Fibroblast of peridontal ligament (primary cell): ENCODE measurements around the gene ATXN1.
"Not testable (repeated sequence)": the region's sequence is repeated elsewhere in the genome, so short reads cannot be mapped to it uniquely, and the experiment has no call there.

ENCODE experiments used
- DNase-seq: peaks from one replicate; pipeline ENCODE4 v3.0.0-alpha.2; 2010; ENCODE audit errors: extremely low read depth

The ATXN1 gene

DNA sequence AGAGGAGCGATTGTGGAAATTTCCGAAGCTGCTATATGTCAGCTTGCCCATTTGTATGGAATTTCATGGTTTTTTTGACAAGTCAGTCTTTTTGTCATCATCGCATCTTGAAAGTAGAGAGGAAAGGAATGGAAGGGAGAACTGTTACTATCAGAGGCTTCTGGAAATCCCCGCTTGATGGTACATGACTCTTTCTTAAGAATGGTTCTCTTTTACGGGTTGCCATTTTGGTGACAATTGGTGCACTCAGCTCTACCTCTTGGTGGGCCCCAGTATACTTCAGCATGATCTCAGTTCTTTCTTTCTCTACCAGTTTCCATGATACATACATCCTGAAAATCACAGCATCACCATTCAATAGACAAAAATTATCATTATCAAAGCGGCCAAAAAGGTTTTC is 146.0 kb downstream of the ATXN1 start:
- DNase-seq, result not testable (repeated sequence)

DNA sequence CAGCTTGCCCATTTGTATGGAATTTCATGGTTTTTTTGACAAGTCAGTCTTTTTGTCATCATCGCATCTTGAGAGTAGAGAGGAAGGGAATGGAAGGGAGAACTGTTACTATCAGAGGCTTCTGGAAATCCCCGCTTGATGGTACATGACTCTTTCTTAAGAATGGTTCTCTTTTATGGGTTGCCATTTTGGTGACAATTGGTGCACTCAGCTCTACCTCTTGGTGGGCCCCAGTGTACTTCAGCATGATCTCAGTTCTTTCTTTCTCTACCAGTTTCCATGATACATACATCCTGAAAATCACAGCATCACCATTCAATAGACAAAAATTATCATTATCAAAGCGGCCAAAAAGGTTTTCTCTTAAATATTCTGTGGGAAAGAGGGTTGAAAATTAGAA is 147.1 kb downstream of the ATXN1 start:
- DNase-seq, result not testable (repeated sequence)

DNA sequence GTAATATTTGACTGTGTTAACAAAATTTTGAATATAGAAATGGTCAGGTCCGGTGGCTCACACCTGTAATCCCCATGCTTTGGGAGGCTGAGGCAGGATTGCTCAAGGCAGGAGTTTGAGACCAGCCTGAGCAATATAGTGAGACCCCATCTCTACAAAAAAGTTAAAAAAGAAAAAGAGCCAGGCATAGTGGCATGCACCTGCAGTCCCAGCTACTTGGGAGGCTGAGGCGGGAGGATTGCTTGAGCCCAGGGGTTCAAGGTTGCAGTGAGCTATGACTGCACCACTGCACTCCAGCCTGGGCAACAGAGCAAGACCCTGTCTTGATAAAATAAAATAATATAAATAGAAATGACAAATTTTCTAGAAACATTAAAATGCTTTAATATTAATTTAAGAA is 147.8 kb downstream of the ATXN1 start:
- DNase-seq, result not testable (repeated sequence)

DNA sequence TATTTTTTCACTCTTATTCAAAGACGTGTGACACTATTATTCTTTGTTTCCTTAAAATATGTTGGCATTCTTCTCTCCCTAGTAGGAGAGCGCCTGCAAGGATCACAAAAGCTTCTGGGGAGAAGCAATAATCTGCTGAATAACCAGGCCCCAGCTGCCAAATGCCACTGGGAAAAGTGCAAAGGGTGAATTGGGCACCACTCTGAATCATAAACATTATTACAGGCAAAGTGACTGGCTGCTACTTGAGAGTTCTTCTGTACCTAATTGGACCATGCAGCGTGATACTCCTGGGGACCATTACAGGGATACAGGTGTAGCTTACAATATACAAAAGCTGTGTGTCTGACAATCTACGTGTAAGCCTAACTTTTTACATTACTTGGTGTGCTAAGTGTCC is 152.8 kb downstream of the ATXN1 start:
- DNase-seq, result no peak

DNA sequence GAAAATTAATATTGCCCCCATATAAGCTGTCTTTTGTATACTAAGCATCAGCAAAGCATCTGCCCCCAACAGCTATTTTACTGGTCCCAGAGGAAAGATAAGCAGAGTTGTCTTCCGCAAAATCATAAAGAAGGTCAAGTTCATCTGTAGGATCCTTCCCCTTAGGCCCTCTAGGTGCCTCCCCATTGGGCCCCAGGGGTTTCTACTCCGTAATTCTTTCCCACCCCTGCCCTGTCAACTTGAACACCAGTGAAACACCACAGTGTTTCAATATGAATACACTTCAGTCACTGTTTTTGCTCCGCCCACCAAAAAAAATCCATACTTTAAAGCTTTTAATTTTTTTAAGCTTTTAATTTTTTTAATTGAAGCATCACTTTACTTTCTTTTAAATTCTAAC is 159.2 kb downstream of the ATXN1 start:
- no peak for DNase-seq

DNA sequence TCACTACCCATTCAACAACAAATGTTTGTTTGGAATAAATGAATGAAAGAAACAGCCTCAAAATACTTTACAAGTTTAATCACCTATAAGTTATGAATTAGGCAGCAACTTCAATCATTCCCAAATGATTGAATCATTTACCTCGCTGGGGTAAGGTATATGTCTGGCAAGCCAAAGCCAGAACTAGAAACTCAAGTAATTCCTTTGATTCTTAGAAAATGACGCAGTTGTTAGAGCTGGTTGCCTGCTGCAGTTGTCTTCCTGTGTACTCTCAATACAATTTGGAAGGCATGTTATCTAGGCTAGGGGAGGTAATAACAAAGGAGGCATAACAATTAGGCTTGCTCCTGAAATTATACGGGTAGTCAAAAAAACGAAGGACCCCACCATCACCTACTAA is 160.6 kb downstream of the ATXN1 start:
- DNase-seq, result no peak

DNA sequence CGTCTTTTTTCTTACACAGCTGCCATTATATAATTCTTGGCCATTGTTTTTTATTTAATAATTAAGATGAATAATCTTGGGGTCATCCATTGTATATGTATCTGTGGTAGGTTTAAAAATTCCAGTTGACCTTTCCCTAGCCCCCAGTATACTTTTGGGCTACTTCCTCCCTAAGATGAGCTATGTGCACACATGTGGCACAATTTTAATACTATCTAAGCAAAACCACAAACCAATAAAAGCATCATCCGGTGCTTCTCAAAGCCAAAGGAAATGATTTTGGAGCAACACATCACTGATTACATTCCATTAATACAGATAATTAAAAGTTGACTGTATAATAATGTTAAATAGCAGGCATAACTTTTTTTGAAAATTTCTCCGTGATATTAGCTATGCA is 161.2 kb downstream of the ATXN1 start:
- DNase-seq, result no peak

DNA sequence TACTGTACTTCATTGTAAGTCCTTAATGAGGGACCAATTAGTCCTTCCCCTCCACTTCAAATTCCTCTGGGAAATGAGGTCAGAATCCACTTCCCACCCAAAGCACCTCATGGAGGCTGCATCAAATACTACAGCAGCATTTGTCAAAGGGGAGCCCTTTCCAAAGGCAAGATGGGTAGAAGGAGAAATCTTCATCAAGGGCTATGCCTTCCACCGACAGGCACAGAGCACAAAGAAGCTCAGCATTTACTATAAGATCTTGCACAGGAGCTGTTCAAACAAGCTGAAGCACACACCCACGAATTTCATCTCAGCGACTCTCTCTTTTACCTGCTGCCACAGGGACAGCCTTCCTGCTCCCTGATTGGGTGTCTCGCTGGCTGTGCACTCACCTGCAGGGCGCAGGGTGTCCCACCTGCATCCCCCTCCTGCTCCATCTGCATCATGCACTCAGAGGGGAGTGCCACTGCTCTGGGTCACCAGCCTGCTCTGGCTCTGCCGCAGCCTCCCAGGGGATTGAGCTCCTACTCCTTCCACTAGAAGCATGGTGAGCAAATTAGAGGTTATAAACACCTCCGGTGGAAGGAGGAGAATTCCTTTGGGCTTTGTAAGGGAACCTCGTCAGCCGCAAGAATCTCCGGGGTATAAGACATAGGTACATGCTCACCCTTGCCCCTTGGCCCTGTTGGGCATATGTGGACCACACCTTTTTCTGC is 164.5 kb downstream of the ATXN1 start:
- DNase-seq, result no peak

DNA sequence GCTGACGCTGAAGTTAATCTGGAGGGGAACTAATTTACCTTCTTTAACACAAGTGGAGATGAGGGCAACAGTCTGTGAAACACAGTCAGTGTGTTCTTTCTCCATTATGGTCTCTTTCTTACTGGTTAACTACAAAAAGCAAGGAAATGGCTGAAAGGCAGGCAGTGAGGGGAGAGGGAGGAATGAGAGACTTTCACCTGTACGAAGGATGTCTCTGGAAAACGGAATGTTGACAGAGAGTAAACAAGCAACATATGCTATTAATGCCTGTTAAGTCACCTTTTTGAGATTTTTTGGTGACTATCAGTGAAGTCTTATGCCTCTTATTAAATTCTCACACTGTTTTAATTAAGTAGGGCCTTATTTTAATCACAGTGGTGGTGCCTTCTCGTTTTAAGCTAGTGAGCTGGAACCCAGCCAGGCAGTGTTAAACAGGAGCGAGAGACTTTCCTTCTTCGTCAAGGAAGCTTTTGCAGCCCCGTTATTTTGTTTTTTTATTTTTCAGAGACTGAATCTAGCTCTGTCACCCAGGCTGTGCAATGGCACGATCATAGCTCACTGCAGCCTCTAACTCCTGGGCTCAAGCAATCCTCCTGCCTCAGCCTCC is 165.6 kb downstream of the ATXN1 start:
- DNase-seq, result no peak

DNA sequence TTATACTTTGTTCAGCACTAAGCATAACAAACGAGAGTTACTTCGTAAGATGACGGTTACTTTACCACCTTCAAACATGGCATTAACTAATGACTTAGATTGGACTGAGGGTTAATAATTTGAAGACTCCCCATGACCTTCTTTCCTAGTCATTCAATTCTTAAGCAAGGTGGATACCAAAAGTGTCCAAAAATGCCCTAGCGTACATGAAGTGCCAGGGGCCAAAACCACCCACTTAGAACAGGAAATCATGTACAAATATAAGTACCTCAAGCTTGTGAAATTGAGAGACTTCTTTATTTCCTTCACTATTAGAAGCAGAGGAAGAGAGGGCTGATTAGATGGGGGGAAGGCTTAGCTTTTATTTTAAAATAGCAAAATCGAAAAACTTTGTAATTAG is 166.4 kb downstream of the ATXN1 start:
- no peak for DNase-seq

DNA sequence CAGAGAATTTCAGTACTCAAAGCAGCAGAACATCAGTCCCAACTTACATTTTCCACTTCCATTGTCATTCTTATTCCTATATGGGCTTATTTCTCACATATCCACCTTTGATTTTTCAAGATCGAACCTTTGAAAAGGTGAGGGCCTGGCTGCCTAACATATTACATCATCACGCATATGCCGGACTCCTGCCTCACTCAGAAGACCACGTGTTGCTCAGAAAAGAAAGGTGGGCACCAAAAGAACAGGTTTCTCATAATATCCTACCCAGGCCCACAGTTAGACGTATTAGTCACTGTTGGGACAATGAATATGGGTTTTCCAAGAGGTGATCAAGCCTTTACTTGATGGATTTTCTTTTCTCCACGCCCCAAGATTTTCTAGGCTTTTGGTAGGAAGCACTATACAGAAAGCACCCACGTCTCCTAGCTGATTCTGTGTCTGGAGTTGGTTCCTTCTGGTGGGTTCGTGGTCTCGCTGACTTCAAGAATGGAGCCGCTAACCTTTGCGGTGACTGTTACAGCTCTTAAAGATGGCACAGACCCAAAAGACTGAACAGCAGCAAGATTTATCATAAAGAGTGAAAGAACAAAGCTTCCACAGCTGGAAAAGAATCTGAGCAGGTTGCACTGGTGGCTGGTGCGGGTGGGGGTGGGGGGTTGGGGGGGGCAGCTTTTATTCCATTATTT is 168.9 kb downstream of the ATXN1 start:
- DNase-seq, result no peak

DNA sequence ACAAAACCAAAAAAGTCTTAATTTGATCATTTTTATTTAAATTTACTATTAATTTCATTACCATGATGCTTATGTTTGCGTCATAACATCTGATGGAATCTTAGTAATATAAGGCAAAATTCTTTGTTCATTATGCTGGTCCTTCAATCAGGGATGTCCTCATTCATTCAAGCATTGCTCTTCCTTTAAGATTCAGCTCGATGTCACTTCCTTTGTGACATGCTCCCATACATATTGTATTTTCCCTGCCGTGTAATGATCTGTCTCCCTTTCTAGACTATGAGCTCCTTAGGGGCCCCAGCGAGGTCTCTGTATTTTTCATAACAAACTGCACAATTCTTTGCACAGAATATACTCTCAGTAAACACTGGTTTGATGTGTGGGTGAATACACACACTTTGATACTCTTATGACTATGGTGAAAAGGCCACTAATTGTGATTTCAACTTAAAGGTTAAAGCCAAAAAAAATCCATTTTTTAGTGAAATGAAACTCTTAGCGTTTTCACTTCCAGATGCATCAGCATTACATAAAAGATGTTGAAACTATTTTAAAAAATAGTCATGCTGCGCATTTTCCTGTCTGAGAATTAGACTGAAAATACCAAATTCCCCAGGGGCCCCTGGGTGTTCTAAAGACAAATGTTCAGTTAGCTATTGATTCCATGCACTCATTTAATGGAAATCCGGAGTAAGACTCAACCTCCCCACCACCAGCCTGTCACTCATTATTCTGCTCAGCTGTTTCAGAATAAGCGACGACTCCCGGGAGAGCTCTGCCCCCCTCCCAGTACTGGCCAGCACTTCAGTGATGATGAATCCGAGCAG is 169.7 kb downstream of the ATXN1 start:
- peak; percentile 38 for DNase-seq

DNA sequence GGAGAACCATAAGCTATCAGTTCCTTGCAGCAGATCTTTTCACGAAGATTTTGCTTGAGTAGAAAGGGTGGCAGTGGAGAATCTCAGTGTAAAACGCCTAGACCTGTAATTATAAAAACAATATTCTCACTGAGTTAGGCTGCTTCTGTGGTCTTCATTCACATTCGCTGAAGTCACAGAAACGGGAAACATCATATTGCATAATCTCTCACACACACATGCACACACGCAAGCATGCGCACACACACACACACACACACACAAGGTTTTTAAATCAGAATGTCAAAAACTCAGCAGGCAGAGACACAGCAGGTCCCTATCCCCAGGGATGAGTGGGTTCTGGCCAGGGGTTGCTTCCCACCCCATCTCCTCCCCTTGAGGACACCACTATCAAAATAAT is 175.5 kb downstream of the ATXN1 start:
- peak; percentile 79 for DNase-seq

DNA sequence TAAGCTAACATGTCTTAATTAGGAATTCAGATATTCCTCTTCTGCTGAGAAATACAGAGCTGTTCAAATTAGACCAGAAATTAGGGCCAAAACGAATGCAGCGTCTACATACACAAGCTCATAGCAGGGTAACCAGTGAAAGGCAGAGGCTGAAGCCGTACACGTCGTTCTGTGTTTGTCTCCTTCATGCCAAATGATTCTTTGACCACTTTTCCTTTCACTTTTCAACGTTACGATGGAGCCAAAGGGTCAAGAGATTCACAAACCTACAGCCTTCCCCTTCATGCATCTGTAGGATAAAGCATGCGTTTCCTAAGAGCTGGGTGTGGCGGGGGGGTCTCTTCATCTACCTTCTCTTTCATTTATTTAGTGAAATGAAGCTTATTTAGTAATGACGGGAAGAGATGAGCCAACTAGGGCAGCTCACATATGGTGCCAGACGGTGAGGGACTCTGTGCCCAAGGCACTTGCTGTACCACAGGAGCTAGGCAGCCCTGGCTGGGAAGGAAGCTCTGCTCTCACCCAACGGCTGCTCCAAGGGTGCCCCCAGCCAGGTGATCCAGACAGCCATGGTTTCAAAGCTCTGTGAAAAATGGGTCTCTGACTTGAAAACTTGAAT is 178.0 kb downstream of the ATXN1 start:
- DNase-seq, result peak; percentile 64

DNA sequence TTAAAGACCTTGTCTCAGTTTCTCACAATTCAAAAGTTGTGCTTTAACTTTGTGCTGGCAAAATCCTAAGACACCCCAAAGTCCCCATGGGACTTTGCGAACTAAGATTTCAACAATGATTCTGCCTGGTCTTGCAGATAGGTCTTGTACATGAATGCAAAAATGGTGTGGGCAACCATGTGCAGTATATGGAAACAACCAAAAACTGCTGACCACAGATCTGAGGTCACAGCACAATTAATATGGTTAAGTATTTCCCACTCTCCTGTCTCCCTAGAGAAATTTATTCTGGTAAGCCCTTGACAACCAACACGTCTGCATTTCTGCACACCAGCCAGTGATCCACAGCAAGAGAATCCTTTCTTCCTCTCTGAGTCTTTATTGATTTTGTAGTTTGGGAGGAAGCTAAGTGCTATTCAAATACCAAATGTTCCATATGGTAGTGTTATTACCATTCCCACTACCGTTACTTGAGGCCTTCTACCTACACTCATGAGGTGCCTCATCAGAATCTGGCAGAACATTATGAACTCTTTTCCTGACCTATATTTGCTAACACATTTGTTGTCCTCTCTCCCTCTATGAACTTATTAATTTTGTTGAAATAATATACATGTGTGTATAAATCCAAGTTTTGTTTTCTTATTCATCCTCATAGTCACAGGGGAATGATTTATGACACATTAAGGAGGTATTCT is 178.7 kb downstream of the ATXN1 start:
- peak; percentile 22 for DNase-seq

DNA sequence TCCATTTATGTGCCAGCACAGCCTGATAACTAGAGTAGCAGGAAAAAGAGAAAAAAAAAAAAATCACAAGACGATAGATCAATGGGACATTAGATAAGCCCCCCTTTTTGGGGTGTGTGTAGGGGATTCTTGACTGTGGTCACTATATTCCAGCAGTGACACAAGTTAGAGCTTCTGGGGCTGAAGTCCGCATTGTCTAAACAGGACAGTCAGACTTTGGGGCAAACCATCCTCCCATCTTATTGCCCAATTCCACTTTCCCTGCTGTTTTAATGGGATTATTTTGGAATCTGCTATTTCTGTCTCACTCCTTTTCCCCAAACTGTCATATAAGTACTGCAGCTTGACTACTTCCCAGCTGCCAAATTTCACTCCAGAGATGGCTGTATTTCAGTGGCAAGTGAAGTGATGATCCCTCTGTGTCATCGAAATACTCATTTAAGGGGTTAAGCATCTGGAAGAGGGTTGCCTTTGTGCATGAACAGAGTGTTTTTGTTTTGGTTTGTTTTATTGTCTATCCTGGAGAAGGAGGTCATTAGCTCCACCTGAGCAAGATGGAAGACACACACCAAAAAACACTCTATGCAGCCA is 182.5 kb downstream of the ATXN1 start:
- DNase-seq, result no peak

DNA sequence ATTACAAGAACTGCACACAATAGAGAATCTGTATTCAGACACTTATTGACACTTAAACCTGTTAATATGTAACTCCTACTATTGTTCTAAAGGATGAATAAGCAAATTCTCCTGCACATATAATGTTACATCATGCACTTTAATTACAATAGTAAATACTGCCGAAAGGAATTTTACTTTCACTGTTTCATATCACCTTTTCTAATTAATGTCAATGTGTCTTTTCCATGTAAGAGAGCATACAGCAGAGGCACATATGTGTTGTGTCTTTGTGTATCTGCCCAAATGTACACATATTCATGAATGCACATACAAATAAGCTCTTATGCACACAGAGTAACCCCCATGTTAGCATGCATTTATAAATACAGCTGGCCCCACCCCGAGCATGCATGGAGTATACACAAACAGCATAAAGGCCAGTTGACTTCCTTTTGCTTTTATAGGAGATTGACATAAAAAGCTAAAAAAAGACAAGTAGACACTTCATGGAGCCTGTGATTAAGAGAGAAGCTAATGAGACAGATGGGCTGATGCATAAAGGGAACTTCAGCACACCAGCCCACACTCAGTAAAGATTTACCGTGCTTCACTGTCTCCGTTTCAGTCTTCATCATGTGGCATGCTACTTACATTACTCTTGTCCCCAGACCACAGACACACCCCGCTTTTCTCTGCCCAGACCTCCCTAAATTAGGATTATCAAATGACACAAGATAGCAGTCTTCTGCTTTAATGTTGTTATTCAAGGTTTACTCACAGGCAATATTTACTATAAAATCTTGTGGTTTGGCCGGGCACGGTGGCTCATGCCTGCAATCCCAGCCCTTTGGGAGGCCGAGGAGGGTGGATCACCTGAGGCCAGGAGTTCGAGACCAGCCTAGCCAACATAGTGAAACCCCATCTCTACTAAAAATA is 184.6 kb downstream of the ATXN1 start:
- peak; percentile 29 for DNase-seq

DNA sequence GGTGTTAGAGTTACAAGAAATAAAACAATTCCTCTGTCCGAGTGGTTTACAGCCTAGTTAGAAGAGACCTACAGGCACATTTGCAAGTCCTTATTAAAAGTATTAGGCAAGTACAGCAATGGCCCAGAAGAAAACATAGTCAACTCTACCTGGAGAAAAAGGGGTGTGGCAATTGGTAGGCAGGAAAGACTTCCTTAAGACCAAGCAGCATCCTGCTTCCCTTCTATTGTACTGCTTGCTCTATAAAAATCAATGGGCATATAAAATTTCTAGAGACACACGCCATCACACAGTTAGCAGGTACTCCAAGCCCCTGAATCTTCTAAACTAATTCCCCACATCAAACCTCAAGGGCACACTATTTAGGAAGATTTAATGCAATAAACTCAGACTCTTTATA is 185.6 kb downstream of the ATXN1 start:
- DNase-seq, result no peak

DNA sequence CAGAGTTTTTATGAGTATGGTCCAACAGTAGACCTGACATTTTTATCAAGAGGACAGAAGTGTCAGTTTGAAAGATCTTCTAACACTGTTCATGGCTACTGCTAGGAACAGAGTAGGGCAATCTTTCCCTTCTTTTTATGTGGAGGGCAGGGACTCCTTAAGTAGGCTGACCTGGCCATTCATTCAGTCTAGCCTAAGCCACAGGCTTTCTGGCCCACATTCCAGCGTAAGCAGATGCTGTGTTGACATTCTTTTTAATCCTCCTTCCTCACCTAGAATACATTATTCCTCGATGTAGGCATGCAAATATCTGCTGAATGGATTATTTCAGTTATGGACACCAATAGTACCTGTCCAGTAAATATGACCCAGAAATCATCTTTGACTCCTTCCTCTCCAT is 188.3 kb downstream of the ATXN1 start:
- no peak for DNase-seq

DNA sequence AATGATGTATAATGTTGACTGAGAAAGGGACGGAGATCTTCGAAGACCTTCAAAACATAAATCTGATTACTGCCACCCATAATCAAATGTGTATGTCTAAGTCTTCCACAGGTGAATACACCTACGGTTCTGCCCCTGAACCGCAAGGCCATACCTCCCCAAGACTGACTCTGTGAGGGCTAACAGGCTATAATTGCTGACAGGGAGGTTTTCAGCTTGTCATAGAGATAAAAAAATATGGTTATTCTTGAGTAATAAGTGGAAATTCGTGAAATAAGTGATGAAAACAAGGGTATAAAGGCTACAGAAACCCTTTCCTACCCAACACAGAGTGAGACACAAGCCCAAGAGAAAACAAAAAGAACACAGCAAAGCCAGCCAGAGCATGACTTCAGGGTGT is 188.9 kb downstream of the ATXN1 start:
- no peak for DNase-seq
